ENCODE measurements around the gene CDS2.

CDS2 gene

GRCh38 chr20:5153612-5154542, 27.1 kb downstream of the CDS2 start:
- no peak for DNase-seq (ENCODE audit: low spot score)

- no peak for DNase-seq (ENCODE audit: low spot score)
These were observed 27.7 kb downstream of the CDS2 start for GRCh38 chr20:5154543-5154925.

GRCh38 chr20:5155404-5155803, 28.6 kb downstream of the CDS2 start:
- no peak for DNase-seq (ENCODE audit: low spot score)

- no peak for DNase-seq (ENCODE audit: low spot score)
These were observed 30.1 kb downstream of the CDS2 start for GRCh38 chr20:5156675-5157448.

- no peak for DNase-seq (ENCODE audit: low spot score)
These were observed 33.1 kb downstream of the CDS2 start for GRCh38 chr20:5159928-5160327.

- DNase-seq (ENCODE audit: low spot score) = no peak
These were observed 34.1 kb downstream of the CDS2 start for GRCh38 chr20:5160882-5161281.

GRCh38 chr20:5161536-5162164, 34.8 kb downstream of the CDS2 start:
- no peak for DNase-seq (ENCODE audit: low spot score)

- DNase-seq (ENCODE audit: low spot score) = no peak
These were observed 38.1 kb downstream of the CDS2 start for GRCh38 chr20:5164645-5165625.

- DNase-seq (ENCODE audit: low spot score) = no peak
These were observed 42.0 kb downstream of the CDS2 start for GRCh38 chr20:5168651-5169396.

- no peak for DNase-seq (ENCODE audit: low spot score)
These were observed 43.5 kb downstream of the CDS2 start for GRCh38 chr20:5170341-5170740.

- no peak for DNase-seq (ENCODE audit: low spot score)
These were observed 44.4 kb downstream of the CDS2 start for GRCh38 chr20:5171064-5171789.

- DNase-seq (ENCODE audit: low spot score) = no peak
These were observed 45.0 kb downstream of the CDS2 start for GRCh38 chr20:5171790-5172164.

GRCh38 chr20:5172167-5172601, 45.4 kb downstream of the CDS2 start:
- no peak for DNase-seq (ENCODE audit: low spot score)

- no peak for DNase-seq (ENCODE audit: low spot score)
These were observed 46.2 kb downstream of the CDS2 start for GRCh38 chr20:5172903-5173463.

GRCh38 chr20:5173751-5174150, 46.9 kb downstream of the CDS2 start:
- DNase-seq (ENCODE audit: low spot score) = no peak

GRCh38 chr20:5177071-5177470, 50.3 kb downstream of the CDS2 start:
- no peak for DNase-seq (ENCODE audit: low spot score)

GRCh38 chr20:5178046-5178445, 51.2 kb downstream of the CDS2 start:
- DNase-seq (ENCODE audit: low spot score) = no peak

GRCh38 chr20:5180421-5180820, 53.6 kb downstream of the CDS2 start:
- no peak for DNase-seq (ENCODE audit: low spot score)

- no peak for DNase-seq (ENCODE audit: low spot score)
These were observed 54.1 kb downstream of the CDS2 start for GRCh38 chr20:5180933-5181332.

GRCh38 chr20:5181492-5181891, 54.7 kb downstream of the CDS2 start:
- DNase-seq (ENCODE audit: low spot score) = no peak

Measured in left forelimb (tissue), 1 donor.